ENCODE measurements around the gene CFAP74.

The CFAP74 gene

DNA sequence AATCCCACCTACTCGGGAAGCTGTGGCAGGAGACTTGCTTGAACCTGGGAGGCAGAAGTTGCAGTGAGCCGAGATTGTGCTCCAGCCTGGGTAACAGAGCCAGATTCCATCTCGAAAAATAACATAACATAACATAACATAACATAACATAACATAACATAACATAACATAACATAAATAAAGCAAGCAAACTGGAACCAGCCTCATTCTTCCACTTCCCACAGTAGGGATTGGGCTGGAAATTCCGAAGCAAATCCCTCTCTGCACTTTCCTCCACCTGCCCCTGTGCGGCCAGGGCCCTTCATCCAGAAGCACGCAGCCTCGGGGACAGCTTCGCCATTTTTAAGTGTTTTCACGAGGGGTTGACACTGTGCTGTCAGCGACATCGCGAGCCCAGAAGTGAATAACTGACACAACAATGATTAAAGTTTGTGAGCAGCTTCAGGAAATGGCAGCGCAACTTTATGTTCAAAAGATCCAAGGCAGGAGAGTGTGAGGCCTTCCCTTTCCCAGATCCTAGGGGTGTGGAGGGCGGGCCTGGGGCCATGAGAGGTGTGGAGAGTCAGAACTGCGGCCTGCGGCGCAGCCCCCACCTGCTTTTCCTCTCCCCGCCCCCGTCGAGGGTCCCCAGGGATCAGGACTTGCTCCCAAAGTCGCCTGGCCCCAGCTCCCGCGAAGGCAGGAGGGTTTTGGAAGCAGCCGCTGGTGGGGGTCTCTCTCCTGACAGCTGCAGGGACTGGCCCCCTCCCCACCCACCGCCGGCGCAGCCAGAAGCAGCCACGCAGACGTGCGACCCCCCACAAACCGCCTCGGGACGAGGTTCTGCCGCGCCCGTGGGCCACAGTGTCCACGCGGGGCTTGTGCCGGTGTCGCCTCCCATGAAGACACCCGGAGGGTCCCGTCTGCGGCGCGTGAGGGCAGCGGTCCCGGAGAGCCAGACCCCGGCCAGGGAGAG, 14.9 kb upstream of the CFAP74 start:
- DNase-seq = no peak

DNA sequence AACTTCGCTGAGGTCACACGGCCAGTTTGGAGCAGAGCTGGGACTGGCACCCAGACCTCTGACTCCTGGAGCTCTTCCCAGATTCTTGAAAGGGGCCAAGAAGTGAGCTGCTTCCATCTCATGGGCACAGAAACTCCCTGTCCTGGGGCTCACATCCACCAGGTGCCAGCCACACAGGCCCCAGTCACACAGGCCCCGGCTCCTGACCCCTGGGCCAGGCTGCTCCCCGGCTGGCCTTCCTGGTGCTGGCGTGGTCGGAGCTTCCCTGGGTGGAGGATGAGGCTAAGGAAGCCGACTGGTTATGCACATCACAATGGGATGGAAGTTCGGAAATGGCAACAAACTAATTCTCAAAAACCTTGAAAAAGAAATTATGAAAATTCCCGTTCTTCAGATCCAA, 12.5 kb upstream of the CFAP74 start:
- no peak for DNase-seq

DNA sequence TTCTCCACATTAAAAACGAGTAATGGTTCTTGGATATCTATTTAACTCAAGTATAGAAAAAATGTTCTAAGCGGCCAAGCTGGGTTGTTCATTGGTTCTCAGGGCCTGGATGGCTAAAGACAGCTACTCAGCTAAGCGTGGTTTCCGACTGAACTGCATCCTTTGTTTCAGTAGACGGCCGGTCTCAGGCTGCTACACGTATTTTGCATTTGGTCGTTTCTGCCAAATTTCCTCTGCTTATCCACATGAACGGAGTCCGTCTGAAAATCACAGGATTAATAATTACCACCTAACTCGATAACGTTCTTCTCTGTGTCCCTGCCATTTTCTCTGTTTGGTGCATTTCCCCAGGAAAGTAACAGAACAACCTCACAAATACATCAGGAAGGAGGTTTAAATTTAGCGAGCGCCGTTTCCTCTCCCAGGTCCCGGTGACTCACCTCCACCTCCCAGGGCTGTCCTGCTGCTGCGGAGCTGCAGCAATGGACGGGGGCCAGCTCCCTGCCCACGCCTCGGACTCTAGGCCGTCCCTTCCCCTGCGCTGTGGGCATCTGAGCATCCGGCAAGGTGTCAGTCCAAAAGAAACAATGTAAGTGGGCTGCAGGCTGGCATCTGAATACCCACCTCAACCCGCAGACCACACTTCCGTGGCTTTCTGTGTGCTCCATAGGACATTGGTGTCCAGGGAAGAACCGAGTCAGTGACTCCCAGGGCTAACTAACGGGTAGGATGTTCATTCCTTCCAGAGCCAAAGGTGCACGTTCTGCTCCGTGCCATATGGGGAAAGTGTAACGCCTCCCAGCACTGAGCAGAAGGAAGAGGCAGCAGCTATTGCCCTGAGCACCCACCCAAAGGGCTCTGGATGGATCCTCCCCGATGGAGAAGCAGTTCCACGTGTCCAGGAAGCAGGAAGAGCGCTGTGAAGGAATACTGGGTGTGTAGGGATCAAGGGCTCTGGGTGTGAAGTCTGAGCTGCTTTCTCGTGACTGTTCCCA, 11.5 kb upstream of the CFAP74 start:
- DNase-seq = no peak

DNA sequence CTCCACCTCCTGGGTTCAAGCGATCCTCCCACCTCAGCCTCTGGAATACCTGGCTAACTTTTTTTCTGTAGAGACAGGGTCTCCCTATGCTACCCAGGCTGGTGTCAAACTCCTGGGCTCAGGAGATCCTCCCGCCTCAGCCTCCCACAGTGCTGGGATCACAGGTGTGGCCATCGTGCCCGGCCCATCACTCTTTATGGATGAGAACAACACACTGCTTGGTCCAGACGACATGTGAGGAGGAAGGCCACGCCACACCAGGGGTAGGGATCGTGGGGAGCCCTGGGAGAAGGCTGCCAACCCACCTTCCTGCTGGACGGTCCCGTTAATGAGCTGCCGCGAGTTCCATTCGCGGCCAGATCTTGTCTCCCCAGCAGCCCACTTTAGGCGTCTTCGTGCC, 10.6 kb upstream of the CFAP74 start:
- DNase-seq = no peak

DNA sequence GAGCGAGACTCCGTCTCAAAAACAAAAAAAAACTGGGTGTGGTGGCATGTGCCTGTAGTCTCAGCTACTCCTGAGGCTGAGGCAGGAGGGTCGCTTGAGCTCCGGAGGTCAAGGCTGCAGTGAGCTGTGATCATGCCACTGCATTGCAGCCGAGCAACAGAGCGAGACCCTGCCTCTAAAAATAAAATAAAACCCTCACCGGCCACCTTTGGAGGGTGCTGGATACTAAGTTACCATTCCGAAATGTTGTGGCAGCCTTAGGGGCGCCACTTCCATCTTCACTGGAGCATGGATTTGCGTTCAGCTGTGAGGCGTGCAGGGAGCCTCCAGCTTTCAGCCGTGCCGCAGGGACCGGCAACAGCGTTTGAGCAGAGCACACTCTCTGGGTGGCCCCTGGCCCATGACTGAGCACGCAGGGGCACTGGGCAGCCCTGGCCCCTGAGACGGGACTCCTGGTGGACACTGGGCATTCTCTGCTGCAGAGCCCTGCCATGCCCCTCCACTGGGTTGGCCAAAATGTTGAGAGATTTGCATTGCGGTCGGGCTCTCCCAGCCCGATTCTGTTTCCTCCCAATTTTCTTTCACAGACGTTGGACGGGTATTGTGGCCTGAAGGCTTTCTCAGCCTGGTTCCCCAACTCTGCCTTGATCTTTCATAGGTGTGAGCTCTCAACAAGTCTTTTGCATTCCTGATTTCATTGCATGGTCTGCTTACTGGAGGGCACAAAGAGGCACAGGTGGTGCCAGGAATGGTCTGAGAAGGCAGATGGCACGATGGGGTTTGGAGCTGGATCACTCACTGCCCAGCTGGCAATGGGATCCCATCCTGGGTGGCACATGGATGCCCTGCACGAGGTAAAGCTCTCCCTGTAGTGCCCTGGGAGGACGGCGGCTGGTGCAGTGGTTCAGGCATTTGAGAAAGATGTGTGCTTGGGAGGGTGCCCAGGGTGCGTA, 5.8 kb upstream of the CFAP74 start:
- DNase-seq = no peak

DNA sequence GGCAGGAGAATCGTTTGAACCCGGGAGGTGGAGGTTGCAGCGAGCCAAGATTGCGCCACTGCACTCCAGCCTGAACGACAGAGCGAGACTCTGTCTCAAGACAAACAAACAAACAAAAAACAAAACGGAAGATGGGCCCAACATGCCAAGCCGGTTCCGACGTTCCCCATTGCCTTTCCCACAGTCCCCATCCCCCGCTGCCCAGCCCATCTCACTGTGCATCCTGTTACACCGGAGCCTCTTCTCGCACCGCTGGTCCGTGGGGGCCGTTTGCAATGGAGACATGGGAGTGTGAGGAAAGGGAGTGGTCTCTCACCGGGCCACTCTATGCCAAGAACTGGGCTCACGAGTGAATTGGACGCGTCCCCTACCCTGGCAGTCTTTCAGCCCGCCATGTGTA, 1.3 kb upstream of the CFAP74 start:
- no peak for DNase-seq

DNA sequence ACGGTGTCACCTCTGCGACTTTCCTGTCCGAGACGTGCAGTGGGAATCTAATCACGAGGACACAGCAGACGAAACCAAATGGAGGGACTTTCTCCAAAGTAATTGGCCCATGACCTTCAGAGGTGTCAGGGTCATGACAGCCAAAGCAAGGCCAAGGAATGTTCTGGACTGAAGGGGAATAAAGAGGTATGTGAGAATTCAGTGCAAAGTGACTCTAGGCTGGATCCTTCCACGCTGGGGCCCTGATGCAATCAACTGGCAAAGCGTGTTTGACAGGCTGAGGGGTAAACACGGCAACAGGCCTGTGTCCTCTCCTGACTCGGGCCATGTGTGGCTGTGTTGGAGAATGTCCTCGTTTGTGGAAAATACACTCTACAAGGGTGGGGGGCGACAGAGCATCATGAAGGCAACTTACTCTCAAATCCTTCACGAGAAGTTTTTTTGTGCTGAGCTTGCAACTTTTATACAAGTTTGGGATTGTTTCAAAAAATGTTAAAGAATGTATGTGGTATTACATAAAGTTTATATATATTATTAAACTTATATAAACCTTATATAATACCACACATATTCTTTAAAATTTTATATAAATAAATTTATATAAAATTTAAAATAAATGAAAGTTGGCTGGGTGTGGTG, 1.7 kb downstream of the CFAP74 start:
- no peak for DNase-seq

DNA sequence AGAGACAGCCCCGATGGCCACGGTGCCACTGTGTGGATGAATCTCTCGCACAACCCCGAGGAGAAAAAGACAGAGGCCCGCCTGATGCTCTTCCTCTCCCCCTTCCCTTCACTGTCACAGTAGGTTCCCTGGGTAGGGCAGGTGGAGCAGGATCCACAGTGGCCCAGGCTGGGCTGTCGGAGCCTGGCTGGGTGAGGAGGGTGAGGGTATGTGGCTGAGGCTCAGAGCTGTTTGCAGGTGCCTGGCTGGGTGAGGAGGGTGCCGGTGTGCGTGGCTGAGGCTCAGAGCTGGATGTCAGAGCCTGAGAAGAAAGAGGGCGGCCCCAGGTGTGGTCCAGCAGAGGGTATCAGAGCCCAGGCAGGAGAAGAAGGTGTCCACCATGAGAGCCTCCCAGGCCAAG, 2.7 kb downstream of the CFAP74 start:
- no peak for DNase-seq

DNA sequence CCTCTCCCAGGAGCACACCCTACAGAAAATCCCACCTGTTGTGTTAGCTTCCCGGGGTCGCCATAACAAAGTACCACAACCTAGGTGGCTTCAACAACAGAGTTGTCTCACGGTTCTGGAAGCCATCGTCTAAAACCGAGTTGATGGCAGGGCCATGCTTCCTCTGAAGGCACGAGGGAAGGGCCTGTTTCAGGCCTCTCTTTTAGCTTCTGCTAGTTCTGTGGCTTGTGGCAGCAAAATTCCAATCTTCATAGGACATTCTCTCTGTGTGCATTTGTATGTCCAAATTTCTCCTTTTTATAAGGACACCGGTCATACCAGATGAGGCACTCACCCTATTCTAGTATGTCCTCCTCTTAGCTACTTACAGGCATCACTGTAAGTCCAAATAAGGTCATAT, 3.2 kb downstream of the CFAP74 start:
- DNase-seq = no peak

DNA sequence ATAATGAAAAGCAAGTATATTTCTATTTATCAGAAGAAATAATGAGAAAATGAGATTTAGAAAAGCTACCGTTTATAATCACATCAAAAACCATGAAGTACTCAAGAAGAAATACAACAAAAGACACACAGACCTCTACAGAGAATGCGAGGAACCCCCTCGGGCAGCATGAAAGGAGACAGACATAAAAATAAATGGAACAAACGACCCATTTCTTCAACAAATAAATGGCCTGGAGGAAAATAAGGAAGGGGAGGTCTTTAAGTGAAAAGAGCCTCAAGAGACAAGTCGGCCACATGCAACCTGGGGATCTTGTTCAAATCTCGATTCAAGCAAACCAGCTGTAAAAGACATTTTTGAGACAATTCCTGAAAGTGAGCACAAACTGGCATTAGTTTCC, 6.0 kb downstream of the CFAP74 start:
- no peak for DNase-seq

DNA sequence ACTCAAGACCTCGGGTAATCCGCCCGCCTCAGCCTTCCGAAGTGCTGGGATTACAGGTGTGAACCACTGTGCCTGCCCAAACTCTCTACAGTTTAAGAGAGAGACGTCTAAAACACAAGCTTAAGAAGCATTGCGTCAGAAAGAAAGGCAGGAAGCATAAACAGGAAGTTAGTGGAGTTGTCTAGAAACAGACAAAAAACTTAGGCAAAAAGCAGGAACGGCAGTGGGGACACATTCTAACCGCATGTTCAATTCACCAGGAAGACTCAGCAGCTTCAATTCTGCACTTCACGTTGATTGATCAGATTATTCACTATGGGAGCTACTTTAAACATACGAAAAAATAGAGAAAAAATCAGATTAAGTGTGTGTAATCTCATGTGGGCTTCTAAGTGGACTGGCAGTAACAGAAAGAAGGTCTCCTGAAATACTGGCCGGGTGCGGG, 7.4 kb downstream of the CFAP74 start:
- peak; percentile 77 to 82 for DNase-seq

DNA sequence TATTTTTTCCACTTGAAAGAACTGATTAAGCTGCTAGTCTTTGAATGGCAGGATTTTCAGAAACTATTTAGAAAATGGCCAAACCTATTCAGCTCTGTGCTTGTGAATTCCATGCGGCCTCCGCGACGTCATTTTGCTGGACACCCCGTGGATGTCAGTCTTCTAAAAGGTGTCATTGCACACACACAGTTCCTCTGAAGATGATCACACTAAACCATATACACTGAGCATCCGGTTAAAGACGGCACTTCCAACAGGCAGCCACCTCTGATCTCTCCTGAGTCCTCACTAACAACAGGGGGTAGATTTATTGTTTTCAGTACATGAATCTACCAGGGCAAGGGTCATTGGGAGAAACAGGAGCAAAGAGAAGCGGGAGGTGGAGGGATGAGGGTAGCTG, 9.1 kb downstream of the CFAP74 start:
- no peak for DNase-seq

DNA sequence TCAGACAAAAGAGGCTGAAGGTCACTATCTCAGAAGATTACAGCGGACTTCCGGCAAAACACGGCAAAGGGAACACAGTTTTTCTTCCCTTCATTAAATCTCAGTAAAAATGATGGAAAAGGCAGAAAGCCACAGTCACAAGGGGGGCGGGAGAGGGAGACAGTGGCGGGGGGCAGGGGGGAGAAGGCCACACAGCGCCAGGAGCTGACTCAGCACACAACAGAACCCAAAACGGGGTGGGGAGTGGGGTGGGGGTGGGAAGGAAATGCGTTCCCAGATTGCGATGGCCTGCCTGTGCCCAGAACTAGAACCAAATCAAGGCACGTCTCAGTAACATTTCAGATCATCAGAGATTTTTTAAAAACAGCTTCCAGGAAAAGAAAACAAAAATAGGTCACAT, 13.4 kb downstream of the CFAP74 start:
- DNase-seq = no peak

DNA sequence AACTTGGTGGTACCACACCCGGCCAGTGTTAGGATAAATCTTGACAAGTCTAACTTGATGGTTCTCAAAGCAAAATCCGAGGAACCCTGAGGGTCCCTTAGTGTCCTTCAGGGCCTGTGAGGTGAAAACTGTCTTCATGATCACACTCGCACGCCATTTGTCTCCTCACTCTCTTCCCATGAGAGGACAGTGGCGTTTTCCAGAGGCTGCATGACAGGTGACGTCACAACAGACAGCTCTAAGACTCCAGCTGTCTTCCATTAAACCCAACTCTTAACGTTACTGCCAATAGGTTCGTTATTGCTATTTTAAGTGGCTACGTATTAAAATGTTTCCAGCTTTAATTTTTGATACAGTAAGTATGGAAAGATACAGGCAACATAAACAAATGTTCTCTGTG, 13.8 kb downstream of the CFAP74 start:
- DNase-seq = no peak

DNA sequence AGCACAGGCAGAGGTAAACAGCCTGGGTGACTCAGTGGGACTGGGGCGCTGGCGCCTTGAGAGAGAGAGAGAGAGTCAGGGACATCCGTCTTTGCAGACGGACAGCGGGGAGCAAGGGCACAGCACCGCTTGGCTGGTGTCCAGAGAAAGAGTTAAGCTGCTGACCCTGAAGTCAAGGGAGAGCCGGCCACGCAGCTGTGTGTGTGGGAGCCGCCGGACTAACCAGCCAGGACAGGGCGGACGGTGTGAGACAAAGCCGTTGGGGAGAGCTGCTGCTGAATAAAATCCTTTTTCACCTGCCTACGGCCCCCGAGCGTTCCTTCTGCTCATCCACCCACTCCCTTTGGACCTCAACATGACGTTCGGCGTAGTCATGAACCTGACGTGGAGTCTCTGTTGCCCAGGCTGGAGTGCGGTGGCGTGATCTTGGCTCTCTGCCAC, 14.5 kb downstream of the CFAP74 start:
- DNase-seq = no peak

DNA sequence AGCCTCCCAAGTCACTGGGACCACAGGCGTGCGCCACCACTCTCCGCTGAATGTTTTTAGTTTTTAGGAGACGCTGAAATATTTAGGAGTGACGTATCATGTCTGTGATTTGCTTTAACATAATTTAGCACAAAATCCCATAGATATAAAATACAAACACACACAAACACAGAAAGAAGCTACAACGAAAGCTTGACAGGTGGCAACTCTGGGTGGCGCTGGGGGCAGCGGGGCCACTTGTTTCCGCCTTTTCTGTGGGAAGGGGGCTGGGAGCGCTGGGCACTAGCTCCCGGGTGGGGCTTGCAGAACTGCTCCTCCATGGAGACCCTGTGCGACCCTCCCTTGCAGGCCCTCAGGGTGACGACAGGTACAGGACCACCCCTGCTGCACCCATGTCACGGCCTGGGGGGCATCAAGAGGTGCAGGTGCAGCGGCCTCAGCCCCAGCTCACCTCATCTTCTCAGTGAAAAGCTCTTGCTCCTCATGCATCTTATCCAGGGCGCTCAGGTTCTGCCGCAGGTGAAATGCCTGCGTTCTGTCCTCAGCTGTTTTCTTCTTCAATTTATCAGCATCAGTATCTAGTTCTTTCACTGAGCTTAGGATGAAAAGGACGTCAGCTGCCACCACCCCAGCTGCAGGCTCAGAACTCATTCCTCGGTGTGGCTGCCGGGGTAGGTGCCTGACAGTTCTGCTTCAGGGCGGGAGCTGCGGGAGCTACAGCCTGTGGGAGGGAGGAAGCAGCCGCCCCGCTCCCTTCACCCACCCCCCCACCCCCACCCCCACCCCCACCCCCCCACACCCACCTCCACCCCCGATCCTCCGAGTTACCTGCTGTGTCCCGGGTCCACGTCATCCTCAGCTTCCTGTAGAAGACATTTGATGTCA, 15.3 kb downstream of the CFAP74 start:
- DNase-seq = no peak

DNA sequence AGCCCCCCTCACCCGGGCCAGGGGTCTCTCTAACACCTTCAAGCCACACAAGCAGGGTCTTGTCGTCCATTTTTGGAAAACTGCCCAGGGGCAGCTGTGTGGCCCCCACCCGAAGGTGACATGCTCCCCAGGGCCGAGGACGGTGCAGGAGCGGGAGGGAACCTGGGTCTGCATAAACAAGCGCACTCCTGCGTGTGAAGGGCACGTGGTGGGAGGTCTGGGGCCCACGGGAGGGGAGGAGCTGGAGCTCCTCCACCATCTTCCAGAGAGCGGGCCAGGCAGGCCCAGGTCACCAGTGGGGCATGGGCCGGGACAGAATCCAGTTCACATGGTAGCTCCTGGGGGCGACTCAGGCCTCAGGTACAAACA, 16.5 kb downstream of the CFAP74 start:
- no peak for DNase-seq

DNA sequence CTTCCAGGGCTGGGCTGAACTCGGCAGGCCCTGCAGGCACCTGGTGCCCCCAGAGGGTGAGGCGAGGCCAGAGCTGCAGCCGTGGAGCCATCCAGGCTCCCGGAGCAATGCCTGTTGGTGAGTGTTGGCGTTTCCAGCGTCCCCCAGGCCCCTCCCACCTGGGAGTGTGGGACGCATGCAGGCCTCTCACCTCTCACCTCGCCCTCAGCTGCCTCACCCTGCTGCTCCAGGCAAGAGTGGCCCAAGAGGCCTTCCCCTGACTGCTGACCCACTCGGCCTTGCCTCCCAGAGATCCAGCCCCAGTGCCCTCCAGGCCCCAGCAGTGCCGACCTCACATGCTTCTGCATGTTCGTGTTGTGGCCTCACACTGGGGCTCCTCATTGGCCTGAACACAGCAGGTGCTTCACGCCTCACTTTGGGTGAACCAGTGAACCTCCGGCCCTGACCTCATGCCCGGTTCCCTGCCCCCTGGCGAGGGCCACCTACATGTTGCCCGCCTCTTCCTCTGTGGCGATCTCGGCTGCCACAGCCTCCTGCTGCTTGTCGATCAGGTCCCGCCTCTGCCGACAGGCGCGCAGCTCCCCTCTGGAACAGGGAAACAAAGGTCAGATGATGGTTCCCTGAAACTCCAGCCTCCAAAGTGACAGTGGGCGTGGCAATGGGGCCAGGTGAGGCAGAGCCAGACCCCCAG, 17.0 kb downstream of the CFAP74 start:
- no peak for DNase-seq

DNA sequence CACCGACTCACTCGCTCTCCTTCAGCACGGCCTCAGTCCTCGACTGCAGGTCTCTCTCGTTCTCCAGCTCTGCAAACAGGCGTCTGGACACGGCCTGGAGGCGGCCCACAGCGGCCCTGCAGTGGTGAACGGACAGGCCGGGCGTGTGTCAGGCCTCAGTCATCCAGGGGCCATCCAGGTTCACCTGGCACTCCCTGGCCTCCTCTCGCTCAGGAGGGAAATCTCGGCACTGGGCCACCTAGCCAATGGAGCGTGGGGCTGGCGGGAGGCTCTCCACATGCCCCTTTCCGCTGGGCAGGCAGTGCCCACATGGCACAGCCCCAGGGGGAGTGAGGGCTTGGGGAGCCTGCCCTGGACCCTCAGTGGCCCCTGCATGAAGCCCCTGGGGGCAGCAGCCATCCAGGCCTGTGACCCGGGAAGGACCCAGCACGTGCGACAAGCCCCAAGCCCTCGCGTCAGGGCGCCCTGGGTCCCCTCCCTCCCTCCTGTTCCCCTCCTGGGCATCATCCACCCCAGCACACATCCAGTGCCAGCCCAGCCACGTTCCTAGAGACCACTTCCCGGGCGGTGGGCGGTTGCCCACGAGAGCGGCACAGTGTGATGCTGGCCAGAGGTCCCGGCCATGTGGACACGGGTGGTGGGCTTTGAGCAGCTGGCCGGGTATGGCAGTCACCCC, 18.1 kb downstream of the CFAP74 start:
- no peak for DNase-seq
